Spleen (tissue), 11 donors: Measurements from ENCODE around the gene RBBP8NL. TPM values are rescaled to one million over a fixed set of nuclear protein-coding genes. Genes with fewer than 3 reads are reported as not detected.

Experiments
- DNase-seq: peaks from one replicate; pipeline ENCODE4 v3.0.0-alpha.2; 2020
- H3K27ac ChIP-seq, 8 donors: fragments of 200-600 bp; sonication (generic) in 7 of 8; 1 replicate in 4 of 8; 2 replicates in 4 of 8; pipeline versions ENCODE4 v1.5.0 to v1.8.0; 2016 to 2021; ENCODE audit warnings: inconsistent platforms in 4 of 8, mild to moderate bottlenecking in 4 of 8, moderate library complexity in 1 of 8
- H3K27me3 ChIP-seq, 7 donors: fragments of 200-600 bp; sonication (generic) in 6 of 7; replicated peaks in 1 of 7; 1 replicate in 4 of 7; 2 replicates in 3 of 7; pipeline versions ENCODE4 v1.5.0 to v1.8.0; 2016 to 2021; ENCODE audit warnings: inconsistent platforms in 3 of 7, mild to moderate bottlenecking in 1 of 7
- H3K36me3 ChIP-seq, 6 donors: fragments of 200-600 bp; sonication (generic) in 5 of 6; 1 replicate in 4 of 6; 2 replicates in 2 of 6; pipeline versions ENCODE4 v1.5.0 to v1.8.0; 2016 to 2021; ENCODE audit warnings: inconsistent platforms in 2 of 6
- H3K4me1 ChIP-seq, 6 donors: fragments of 200-600 bp; sonication (generic) in 5 of 6; 1 replicate in 3 of 6; 2 replicates in 3 of 6; pipeline versions ENCODE4 v1.5.0 to v1.8.0; 2016 to 2021; ENCODE audit warnings: inconsistent platforms in 3 of 6
- H3K4me3 ChIP-seq, 8 donors: fragments of 200-600 bp; sonication (generic) in 7 of 8; 1 replicate in 4 of 8; 2 replicates in 4 of 8; pipeline versions ENCODE4 v1.5.0 to v1.8.0; 2016 to 2021; ENCODE audit warnings: inconsistent platforms in 4 of 8, mild to moderate bottlenecking in 4 of 8, moderate library complexity in 2 of 8
- H3K9me3 ChIP-seq, 8 donors: fragments of 200-600 bp; sonication (generic) in 7 of 8; 1 replicate in 4 of 8; 2 replicates in 4 of 8; pipeline versions ENCODE4 v1.5.0 to v1.8.0; 2016 to 2021; ENCODE audit warnings: inconsistent platforms in 4 of 8
- POLR2A ChIP-seq, 3 donors: fragments of 450-650 bp; IDR thresholded peaks; one replicate each; pipeline ENCODE4 v1.5.1; 2017; ENCODE audit warnings: antibody characterized with exemption in 3 of 3, mild to moderate bottlenecking in 1 of 3
- POLR2AphosphoS5 ChIP-seq, 3 donors: sonication (generic); formaldehyde crosslinking; IDR thresholded peaks; one replicate each; pipeline ENCODE4 v1.5.1; 2017; ENCODE audit warnings: antibody characterized with exemption in 3 of 3
- WGBS, 5 donors: extraction: QIAGEN DNeasy Blood & Tissue Kit in 3 of 5; methylation state at CpG; one replicate each; pipeline versions ENCODE4 v1.1.5 to v1.1.7; 2013 to 2018; 5-methylcytosine and 5-hydroxymethylcytosine counted together
- intact Hi-C: fragments of 100-400 bp; cut with DNase I; formaldehyde crosslinking; loops from one replicate; pipeline ENCODE4 v1.15.0; 2023; ENCODE audit warnings: low total_unique reads
- polyA plus RNA-seq, 3 donors: library from polyadenylated mRNA; stranded (reverse); fragments of 200-250 nt; gene quantifications; one replicate each; pipeline ENCODE4 v1.2.1, GENCODE V29; 2013
- total RNA-seq, 7 donors: library from RNA; depleted of rRNA in 3 of 7; stranded (reverse); fragments of >200 nt in 3 of 7; fragmentation: NEBNext Ultra II Directional in 4 of 7; extraction: Animal tissue kit (Norgen Biotek cat#: 25700) in 4 of 7; gene quantifications; one replicate each; pipeline versions ENCODE4 v1.1.0 to v1.2.1, GENCODE V29; 2016 to 2021
- TF ChIP-seq, protein P1 (sequence below), 11 experiments: fragments of 200-600 bp in 7 of 11; fragments of 450-650 bp in 4 of 11; sonication (generic) in 4 of 11; IDR thresholded peaks in 8 of 11; conservative IDR thresholded peaks in 3 of 11; 1 replicate in 7 of 11; 2 replicates in 4 of 11; pipeline versions ENCODE4 v1.4.0 to v1.8.0; 2016 to 2021; ENCODE audit warnings: antibody characterized with exemption in 11 of 11, inconsistent platforms in 4 of 11, mild to moderate bottlenecking in 1 of 11
- donor health status: healthy with polysubstance abuse.
- donor health status: DM: no; HTN: no; CAD: no; lungs with moderate emphysema.
- donor health status: DM: no; HTN: no; CAD: no.
- donor health status: Bipolar disorder and iron deficiency.
- donor health status: healthy.
- donor health status: DM: no; HTN: no; CAD: no.
- donor health status: DM: yes; HTN: yes; CAD: no.

The RBBP8NL gene
- total and polyA plus RNA-seq, 10 donors = 0.03 TPM; not detected in 9

DNA sequence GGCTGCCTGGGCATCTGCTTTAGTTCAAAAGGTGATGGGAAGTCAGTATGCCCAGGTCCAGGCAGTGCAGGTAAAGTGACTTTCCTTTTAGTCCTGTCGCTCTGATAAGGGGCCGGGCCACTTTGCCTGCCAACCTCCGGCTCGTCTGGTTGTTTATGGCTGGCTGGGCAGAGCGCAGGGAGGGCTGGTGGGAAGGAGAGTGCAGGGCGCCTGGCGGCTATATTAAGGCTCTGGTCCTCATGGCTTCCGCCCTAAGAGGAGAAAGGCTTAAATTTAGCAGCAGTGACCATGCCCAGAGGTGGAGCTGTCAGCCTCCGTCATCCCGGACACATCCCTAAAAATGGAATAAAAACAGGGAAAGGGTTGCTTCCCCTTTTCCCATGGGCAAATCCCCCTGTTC is 33.8 kb upstream of the RBBP8NL start:
- Histone ChIP-seq H3K27ac (no peak overlapping the region), H3K9me3 (no peaks in the 10 kb centered on the region), H3K36me3 (no peaks in the 10 kb centered on the region), H3K27me3 (peaks cover 0 to 65% (median 10%) of the 10 kb centered on the region in 7 donors), H3K4me1 (no peaks in the 10 kb centered on the region), H3K4me3 (no peak overlapping the region)
- WGBS, 5 donors = 53 to 75% (median 59%) methylated on average over 10 of the region's 10 CpGs
- TF ChIP-seq, protein P1, sequence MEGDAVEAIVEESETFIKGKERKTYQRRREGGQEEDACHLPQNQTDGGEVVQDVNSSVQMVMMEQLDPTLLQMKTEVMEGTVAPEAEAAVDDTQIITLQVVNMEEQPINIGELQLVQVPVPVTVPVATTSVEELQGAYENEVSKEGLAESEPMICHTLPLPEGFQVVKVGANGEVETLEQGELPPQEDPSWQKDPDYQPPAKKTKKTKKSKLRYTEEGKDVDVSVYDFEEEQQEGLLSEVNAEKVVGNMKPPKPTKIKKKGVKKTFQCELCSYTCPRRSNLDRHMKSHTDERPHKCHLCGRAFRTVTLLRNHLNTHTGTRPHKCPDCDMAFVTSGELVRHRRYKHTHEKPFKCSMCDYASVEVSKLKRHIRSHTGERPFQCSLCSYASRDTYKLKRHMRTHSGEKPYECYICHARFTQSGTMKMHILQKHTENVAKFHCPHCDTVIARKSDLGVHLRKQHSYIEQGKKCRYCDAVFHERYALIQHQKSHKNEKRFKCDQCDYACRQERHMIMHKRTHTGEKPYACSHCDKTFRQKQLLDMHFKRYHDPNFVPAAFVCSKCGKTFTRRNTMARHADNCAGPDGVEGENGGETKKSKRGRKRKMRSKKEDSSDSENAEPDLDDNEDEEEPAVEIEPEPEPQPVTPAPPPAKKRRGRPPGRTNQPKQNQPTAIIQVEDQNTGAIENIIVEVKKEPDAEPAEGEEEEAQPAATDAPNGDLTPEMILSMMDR (IDR thresholded peaks at IDR 0.05 in 8 of 11, conservative IDR thresholded peaks at IDR 0.05 in 3 of 11) = no peak
- TF ChIP-seq POLR2AphosphoS5 (IDR thresholded peaks at IDR 0.05) = no peak
- no peak for TF ChIP-seq POLR2A (IDR thresholded peaks at IDR 0.05)
- no peak for DNase-seq
- intact Hi-C loops = no loop called here

DNA sequence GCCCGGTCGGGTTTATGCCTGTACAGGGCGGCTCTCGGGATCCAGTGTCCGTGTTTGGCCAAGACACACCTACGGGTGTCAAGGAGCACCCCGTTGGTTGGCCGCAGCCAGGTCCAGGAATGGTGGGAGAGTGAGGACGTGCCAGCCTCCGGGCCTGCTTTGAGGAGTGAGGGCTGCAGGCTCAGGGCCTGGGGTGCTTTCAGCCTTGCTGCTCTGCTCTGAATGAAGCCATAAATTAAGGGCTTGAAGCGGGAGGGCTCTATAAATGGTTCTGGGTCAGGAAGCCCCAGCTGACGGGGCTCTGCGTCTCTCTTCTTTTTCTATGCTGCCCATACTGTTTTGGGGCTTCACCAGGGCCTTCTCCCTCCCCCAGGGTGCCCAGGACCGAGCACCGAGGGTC is 33.3 kb upstream of the RBBP8NL start:
- intact Hi-C loops = no loop called here
- no peak for DNase-seq
- Histone ChIP-seq H3K9me3 (no peaks in the 10 kb centered on the region), H3K27me3 (peaks cover 0 to 65% (median 10%) of the 10 kb centered on the region in 7 donors), H3K4me1 (no peaks in the 10 kb centered on the region), H3K36me3 (no peaks in the 10 kb centered on the region), H3K4me3 (no peak overlapping the region), H3K27ac (no peak overlapping the region)
- WGBS, 5 donors = 60 to 81% (median 77%) methylated on average over 8 to 15 of the region's 15 CpGs
- TF ChIP-seq POLR2A (IDR thresholded peaks at IDR 0.05) (no peak), POLR2AphosphoS5 (IDR thresholded peaks at IDR 0.05) (no peak)
- TF ChIP-seq, protein P1 (IDR thresholded peaks at IDR 0.05 in 8 of 11, conservative IDR thresholded peaks at IDR 0.05 in 3 of 11) = no peak

DNA sequence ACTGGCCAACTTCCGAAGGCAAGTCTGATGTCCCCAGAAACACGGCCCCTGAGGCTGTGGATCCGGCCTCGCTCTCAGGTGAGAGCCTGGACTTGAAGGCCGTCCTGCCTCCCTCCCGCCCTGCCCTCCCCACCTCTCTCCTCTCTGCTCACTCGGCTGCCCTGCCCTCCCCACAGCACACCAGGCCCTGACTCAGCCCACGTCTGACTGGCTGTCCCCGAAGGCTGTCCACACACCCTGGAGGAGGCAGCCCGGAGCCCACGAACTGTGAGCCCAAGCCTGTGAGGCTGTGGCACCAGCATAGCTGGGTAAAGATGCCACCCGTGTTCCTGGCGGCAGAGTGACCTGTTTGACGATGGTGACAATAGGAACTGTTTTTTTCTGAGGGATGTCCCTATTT is 32.1 kb upstream of the RBBP8NL start:
- H3K27me3 ChIP-seq = peaks cover 0 to 70% (median 4%) of the 10 kb centered on the region in 7 donors

More for the DNA sequence above, 32.1 kb upstream of the RBBP8NL start:
- WGBS, 5 donors = 58 to 72% (median 65%) methylated on average over 7 to 14 of the region's 14 CpGs
- H3K27ac ChIP-seq = no peak overlapping the region
- H3K9me3 ChIP-seq = no peaks in the 10 kb centered on the region
- no peak for TF ChIP-seq POLR2A (IDR thresholded peaks at IDR 0.05)
- TF ChIP-seq POLR2AphosphoS5 (IDR thresholded peaks at IDR 0.05) = no peak
- TF ChIP-seq, protein P1 (IDR thresholded peaks at IDR 0.05 in 8 of 11, conservative IDR thresholded peaks at IDR 0.05 in 3 of 11) = no peak
- no peak for DNase-seq
- no peak overlapping the region for H3K4me3 ChIP-seq
- H3K36me3 ChIP-seq = no peaks in the 10 kb centered on the region
- H3K4me1 ChIP-seq = no peaks in the 10 kb centered on the region
- intact Hi-C loops = no loop called here
